Lung (tissue), 12 donors: Measurements from ENCODE around the gene GEMIN5. TPM values are rescaled to one million over a fixed set of nuclear protein-coding genes. Genes with fewer than 3 reads are reported as not detected.
A peak's percentile ranks its signal among the peaks of the same experiment; 100 is the strongest.

Experiments
- ATAC-seq: fragments of 200-7000 bp; cut with Tn5 transposase; one replicate; pipeline ENCODE4 v1.9.1; 2020; ENCODE audit warnings: moderate number of reproducible peaks; ENCODE audit not compliant: insufficient read depth, low FRiP score
- DNase-seq, 3 donors: peaks; one replicate each; pipeline ENCODE4 v3.0.0-alpha.2; 2013 to 2017
- H3K27ac ChIP-seq, 2 donors: one replicate each; pipeline ENCODE4 v1.5.1; 2013; ENCODE audit warnings: mild to moderate bottlenecking in 2 of 2, moderate library complexity in 2 of 2, control low read depth in 1 of 2, inconsistent platforms in 1 of 2, low read depth in 1 of 2, low read length in 1 of 2
- H3K27me3 ChIP-seq, 3 donors: one replicate each; pipeline ENCODE4 v1.5.1; 2013; ENCODE audit warnings: low read length in 2 of 3; ENCODE audit not compliant: control insufficient read depth in 3 of 3, insufficient read depth in 3 of 3
- H3K36me3 ChIP-seq, 4 donors: one replicate each; pipeline ENCODE4 v1.5.1; 2013; ENCODE audit warnings: low read length in 4 of 4, mild to moderate bottlenecking in 1 of 4, moderate library complexity in 1 of 4; ENCODE audit not compliant: control insufficient read depth in 4 of 4, insufficient read depth in 4 of 4
- H3K4me1 ChIP-seq, 5 donors: one replicate each; pipeline ENCODE4 v1.5.1; 2013; ENCODE audit warnings: low read length in 5 of 5, mild to moderate bottlenecking in 2 of 5, moderate library complexity in 1 of 5; ENCODE audit not compliant: control insufficient read depth in 5 of 5, insufficient read depth in 5 of 5
- H3K4me3 ChIP-seq: one replicate; pipeline ENCODE4 v1.5.1; 2013; ENCODE audit warnings: mild to moderate bottlenecking, control low read depth, moderate library complexity
- H3K9ac ChIP-seq, 2 donors: one replicate each; pipeline ENCODE4 v1.5.1; 2013; ENCODE audit warnings: low read length in 2 of 2, control low read depth in 1 of 2; ENCODE audit not compliant: insufficient read depth in 1 of 2
- H3K9me3 ChIP-seq, 4 donors: one replicate each; pipeline ENCODE4 v1.5.1; 2013; ENCODE audit warnings: low read length in 3 of 4, mild to moderate bottlenecking in 1 of 4, moderate library complexity in 1 of 4; ENCODE audit not compliant: control insufficient read depth in 4 of 4, insufficient read depth in 3 of 4
- CTCF ChIP-seq: IDR thresholded peaks from 2 replicates; pipeline ENCODE4 v1.5.1; 2012; ENCODE audit warnings: mild to moderate bottlenecking; ENCODE audit errors: control extremely low read depth, extremely low read depth
- WGBS, 2 donors: extraction: QIAGEN DNeasy Blood & Tissue Kit; methylation state at CpG; one replicate each; pipeline ENCODE4 v1.1.7; 2013; 5-methylcytosine and 5-hydroxymethylcytosine counted together
- polyA plus RNA-seq, 2 donors: library from polyadenylated mRNA; stranded (reverse); fragments of 200-250 nt; gene quantifications; one replicate each; pipeline ENCODE4 v1.2.1, GENCODE V29; 2013
- total RNA-seq, 2 donors: library from RNA; depleted of rRNA in 1 of 2; stranded (reverse); fragments of >200 nt in 1 of 2; gene quantifications; one replicate each; pipeline ENCODE4 v1.2.1, GENCODE V29; 2014 to 2021
- donor health status: control.
- donor health status: control.
- donor health status: Bipolar disorder and iron deficiency.
- donor health status: healthy.
- donor health status: DM: yes; HTN: yes; CAD: no.

Gene GEMIN5
- total and polyA plus RNA-seq, 4 donors: 2.8 to 18.3 (median 10.8) TPM

- Histone ChIP-seq H3K27ac (no peak overlapping the region), H3K27me3 (no peaks in the 10 kb centered on the region), H3K4me3 (no peak overlapping the region), H3K9me3 (peaks cover 0 to under 1% (median 0%) of the 10 kb centered on the region in 4 donors), H3K4me1 (peaks cover 0 to 9% (median 0%) of the 10 kb centered on the region in 5 donors), H3K9ac (no peak overlapping the region), H3K36me3 (peaks cover 0 to 25% (median 2%) of the 10 kb centered on the region in 4 donors)
- TF ChIP-seq CTCF: no peak
- DNase-seq: no peak
- no peak for ATAC-seq
Measured at GRCh38 chr5:154970759-154971158, 32.7 kb upstream of the GEMIN5 start.

- DNase-seq (no peak), ATAC-seq (no peak)
- 85 to 88% methylated on average over 5 of the region's 5 CpGs for WGBS, 2 donors
- peaks cover 0 to 11% (median 0%) of the 10 kb centered on the region in 5 donors for H3K4me1 ChIP-seq
- no peak overlapping the region for H3K27ac ChIP-seq
- no peak for TF ChIP-seq CTCF
- no peak overlapping the region for H3K9ac ChIP-seq
- H3K9me3 ChIP-seq: no peaks in the 10 kb centered on the region
- no peaks in the 10 kb centered on the region for H3K27me3 ChIP-seq
- peaks cover 0 to 29% (median 2%) of the 10 kb centered on the region in 4 donors for H3K36me3 ChIP-seq
- H3K4me3 ChIP-seq: no peak overlapping the region
Measured at GRCh38 chr5:154968953-154969352, 30.9 kb upstream of the GEMIN5 start.

- Histone ChIP-seq H3K27ac (peak overlapping the region in 1 of 2 donors; percentile 3), H3K36me3 (peaks cover 0 to 34% (median 3%) of the 10 kb centered on the region in 4 donors), H3K27me3 (no peaks in the 10 kb centered on the region), H3K4me1 (peaks cover 0 to 11% (median 0%) of the 10 kb centered on the region in 5 donors), H3K4me3 (no peak overlapping the region), H3K9me3 (no peaks in the 10 kb centered on the region), H3K9ac (no peak overlapping the region)
- 66 to 81% methylated on average over 5 of the region's 5 CpGs for WGBS, 2 donors
- peak; percentile 6 for TF ChIP-seq CTCF
- DNase-seq: no peak
- no peak for ATAC-seq
Measured at GRCh38 chr5:154967421-154968024, 29.5 kb upstream of the GEMIN5 start.

DNA sequence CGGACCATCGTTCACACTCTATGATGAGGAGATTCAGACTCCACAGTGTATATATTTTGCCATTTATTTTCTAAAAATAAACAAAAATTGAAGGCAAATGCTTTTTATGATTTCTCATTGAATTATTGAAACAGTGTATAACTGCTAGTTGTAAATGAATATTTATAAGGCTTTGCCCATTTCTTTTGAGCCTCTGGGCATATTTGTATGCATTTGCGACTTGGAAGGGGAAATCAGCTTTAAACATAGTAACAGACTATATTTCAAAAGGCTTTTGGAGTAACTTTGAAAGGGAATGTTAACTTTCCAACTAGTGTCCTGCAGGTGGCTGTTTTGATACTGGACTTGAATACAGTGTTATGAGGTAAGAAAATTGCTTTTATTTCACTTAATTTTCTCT lies 28.9 kb upstream of the GEMIN5 start:
- 76 to 83% methylated on average over 3 of the region's 3 CpGs for WGBS, 2 donors
- Histone ChIP-seq H3K27me3 (no peaks in the 10 kb centered on the region), H3K9ac (no peak overlapping the region), H3K9me3 (no peaks in the 10 kb centered on the region), H3K4me1 (peaks cover 0 to 11% (median 0%) of the 10 kb centered on the region in 5 donors), H3K4me3 (no peak overlapping the region), H3K36me3 (peaks cover 0 to 36% (median 4%) of the 10 kb centered on the region in 4 donors), H3K27ac (peak overlapping the region; percentile 3 to 37)
- ATAC-seq: no peak
- DNase-seq: no peak
- TF ChIP-seq CTCF: no peak
